ENCODE results near the gene TFG.
A peak's percentile ranks its signal among the peaks of the same experiment; 100 is the strongest.

DNA sequence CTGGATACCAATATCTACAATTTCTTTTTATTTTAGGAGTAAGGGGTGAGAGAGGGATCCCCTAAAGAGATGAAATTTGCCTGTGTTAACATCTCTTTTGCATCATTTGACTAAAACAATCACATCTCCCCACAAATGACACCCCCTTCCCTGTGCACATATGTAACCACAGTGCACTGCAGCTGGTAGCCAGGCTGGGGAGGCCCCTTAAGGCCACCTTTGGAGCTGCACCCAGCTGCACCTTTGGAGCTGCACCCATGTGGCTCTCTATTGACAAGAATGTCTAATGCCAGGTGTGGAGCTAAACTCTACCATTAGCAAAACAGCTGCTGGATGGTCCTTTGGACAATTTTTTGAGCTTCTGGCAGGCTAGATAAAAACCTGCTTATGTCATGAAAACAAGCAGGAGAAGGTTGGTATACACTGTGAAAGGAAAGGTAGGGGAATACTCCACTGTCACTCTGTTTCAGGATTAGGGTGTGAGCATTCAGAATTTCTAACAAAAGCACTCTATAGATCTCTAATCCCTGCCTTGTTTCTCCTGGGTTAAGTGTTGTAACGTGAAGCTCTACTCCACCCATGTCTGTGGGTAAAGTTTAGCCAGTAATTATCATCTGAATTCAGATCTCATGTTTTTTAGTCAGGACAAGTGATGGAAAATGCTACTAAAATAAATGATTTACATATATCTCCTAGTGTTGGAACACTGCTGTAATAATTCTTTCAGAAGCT lies 52.1 kb downstream of the TFG start:
- TF ChIP-seq, protein P1, sequence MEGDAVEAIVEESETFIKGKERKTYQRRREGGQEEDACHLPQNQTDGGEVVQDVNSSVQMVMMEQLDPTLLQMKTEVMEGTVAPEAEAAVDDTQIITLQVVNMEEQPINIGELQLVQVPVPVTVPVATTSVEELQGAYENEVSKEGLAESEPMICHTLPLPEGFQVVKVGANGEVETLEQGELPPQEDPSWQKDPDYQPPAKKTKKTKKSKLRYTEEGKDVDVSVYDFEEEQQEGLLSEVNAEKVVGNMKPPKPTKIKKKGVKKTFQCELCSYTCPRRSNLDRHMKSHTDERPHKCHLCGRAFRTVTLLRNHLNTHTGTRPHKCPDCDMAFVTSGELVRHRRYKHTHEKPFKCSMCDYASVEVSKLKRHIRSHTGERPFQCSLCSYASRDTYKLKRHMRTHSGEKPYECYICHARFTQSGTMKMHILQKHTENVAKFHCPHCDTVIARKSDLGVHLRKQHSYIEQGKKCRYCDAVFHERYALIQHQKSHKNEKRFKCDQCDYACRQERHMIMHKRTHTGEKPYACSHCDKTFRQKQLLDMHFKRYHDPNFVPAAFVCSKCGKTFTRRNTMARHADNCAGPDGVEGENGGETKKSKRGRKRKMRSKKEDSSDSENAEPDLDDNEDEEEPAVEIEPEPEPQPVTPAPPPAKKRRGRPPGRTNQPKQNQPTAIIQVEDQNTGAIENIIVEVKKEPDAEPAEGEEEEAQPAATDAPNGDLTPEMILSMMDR (IDR thresholded peaks at IDR 0.05), result peak in 2 of 7 experiments; percentile 12 to 24
- TF ChIP-seq POLR2A (IDR thresholded peaks at IDR 0.05) (no peak), POLR2AphosphoS5 (IDR thresholded peaks at IDR 0.05) (no peak)

Data from stomach (tissue), 4 donors.